Smooth muscle cell (in vitro differentiated cells): ENCODE measurements around the gene AXIN1. TPM values are rescaled to one million over a fixed set of nuclear protein-coding genes. Genes with fewer than 3 reads are reported as not detected.
"Not testable (repeated sequence)": the region's sequence is repeated elsewhere in the genome, so short reads cannot be mapped to it uniquely, and the experiment has no call there.

Experiments
- DNase-seq: peaks from one replicate; lab custom pipeline; 2025; ENCODE audit not compliant: unreplicated experiment; lab: John Stamatoyannopoulos, UW
- H2AFZ ChIP-seq: fragments of 200-600 bp; sonication (generic); 2 replicates; pipeline ENCODE4 v1.6.0; 2016; ENCODE audit warnings: antibody characterized with exemption, low read depth, mild to moderate bottlenecking
- H3F3A ChIP-seq: fragments of 200-600 bp; sonication (generic); 2 replicates; pipeline ENCODE4 v1.6.0; 2017; ENCODE audit warnings: antibody characterized with exemption, low read depth
- H3K27ac ChIP-seq: fragments of 200-600 bp; sonication (generic); 2 replicates; pipeline ENCODE4 v1.5.1; 2016; ENCODE audit warnings: low read depth, mild to moderate bottlenecking
- H3K27me3 ChIP-seq: fragments of 200-600 bp; sonication (generic); 2 replicates; pipeline ENCODE4 v1.6.1; 2016; ENCODE audit warnings: low read depth, mild to moderate bottlenecking
- H3K36me3 ChIP-seq: fragments of 200-600 bp; sonication (generic); 2 replicates; pipeline ENCODE4 v1.5.1; 2016; ENCODE audit warnings: low read depth
- H3K4me1 ChIP-seq: fragments of 200-600 bp; sonication (generic); 2 replicates; pipeline ENCODE4 v1.5.1; 2016; ENCODE audit warnings: low read depth
- H3K4me2 ChIP-seq: fragments of 200-600 bp; sonication (generic); 2 replicates; pipeline ENCODE4 v1.6.0; 2016; ENCODE audit warnings: mild to moderate bottlenecking
- H3K4me3 ChIP-seq: fragments of 200-600 bp; sonication (generic); 2 replicates; pipeline ENCODE4 v1.5.1; 2016; ENCODE audit warnings: mild to moderate bottlenecking
- H3K79me2 ChIP-seq: fragments of 200-600 bp; sonication (generic); 2 replicates; pipeline ENCODE4 v1.6.0; 2016; ENCODE audit warnings: low read depth, mild to moderate bottlenecking
- H3K9ac ChIP-seq: fragments of 200-600 bp; sonication (generic); 2 replicates; pipeline ENCODE4 v1.6.0; 2016; ENCODE audit warnings: low read depth
- H3K9me3 ChIP-seq: fragments of 200-600 bp; sonication (generic); replicated peaks from 2 replicates; pipeline ENCODE4 v1.5.1; 2016; ENCODE audit warnings: low read depth
- H4K20me1 ChIP-seq: fragments of 200-600 bp; sonication (generic); 2 replicates; pipeline ENCODE4 v1.6.0; 2016; ENCODE audit warnings: low read depth
- WGBS: methylation state at CpG from one replicate; pipeline ENCODE4 v1.1.7; 2016; ENCODE audit warnings: low lambda C conversion rate; 5-methylcytosine and 5-hydroxymethylcytosine counted together
- polyA plus RNA-seq: library from polyadenylated mRNA; unstranded; fragments of >200 nt; fragmentation: Nextera tagmentation; extraction: Ambion mirVana; gene quantifications from 2 replicates; pipeline ENCODE4 v1.2.1, GENCODE V29; 2016
- total RNA-seq: library from RNA; depleted of rRNA; stranded (reverse); fragments of >200 nt; gene quantifications from 2 replicates; pipeline ENCODE4 v1.2.3, GENCODE V29; 2014
- TF ChIP-seq, protein P1 (sequence below): fragments of 200-600 bp; sonication (generic); IDR thresholded peaks from 2 replicates; pipeline ENCODE4 v1.5.1; 2017; ENCODE audit warnings: borderline replicate concordance, mild to moderate bottlenecking, antibody characterized with exemption; ENCODE audit not compliant: insufficient read depth, poor library complexity, severe bottlenecking

AXIN1 gene
- total and polyA plus RNA-seq, 2 experiments from 2014 or later: 13.0 to 15.0 TPM

DNA sequence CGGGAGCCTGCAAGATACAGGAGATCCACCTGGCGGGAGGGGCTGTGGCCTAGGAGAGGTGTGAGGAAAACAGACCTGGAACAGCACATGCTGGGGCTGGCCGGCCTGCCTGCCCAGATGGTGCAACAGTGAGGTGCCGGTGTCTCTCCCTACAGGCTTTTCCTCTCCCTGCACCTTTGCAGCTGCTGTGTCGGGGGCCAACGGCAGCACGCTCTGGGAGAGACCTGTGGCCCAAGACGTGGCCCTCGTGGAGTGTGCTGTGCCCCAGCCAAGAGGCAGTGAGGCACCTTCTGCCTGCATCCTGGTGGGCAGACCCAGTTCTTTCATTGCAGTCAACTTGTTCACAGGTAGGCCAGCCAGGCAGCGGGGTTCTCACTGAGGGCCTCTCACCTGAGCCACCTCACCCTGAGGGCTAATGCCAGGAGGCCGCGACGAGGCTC, 92.7 kb downstream of the AXIN1 start:
- H3K27ac ChIP-seq: no peak overlapping the region
- TF ChIP-seq, protein P1, sequence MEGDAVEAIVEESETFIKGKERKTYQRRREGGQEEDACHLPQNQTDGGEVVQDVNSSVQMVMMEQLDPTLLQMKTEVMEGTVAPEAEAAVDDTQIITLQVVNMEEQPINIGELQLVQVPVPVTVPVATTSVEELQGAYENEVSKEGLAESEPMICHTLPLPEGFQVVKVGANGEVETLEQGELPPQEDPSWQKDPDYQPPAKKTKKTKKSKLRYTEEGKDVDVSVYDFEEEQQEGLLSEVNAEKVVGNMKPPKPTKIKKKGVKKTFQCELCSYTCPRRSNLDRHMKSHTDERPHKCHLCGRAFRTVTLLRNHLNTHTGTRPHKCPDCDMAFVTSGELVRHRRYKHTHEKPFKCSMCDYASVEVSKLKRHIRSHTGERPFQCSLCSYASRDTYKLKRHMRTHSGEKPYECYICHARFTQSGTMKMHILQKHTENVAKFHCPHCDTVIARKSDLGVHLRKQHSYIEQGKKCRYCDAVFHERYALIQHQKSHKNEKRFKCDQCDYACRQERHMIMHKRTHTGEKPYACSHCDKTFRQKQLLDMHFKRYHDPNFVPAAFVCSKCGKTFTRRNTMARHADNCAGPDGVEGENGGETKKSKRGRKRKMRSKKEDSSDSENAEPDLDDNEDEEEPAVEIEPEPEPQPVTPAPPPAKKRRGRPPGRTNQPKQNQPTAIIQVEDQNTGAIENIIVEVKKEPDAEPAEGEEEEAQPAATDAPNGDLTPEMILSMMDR: no peak
- H3K9ac ChIP-seq: no peak overlapping the region
- H3K4me2 ChIP-seq: no peak overlapping the region
- H3K27me3 ChIP-seq: no peaks in the 10 kb centered on the region
- H2AFZ ChIP-seq: no peak overlapping the region
- H3K9me3 ChIP-seq: no peaks in the 10 kb centered on the region
- DNase-seq: no peak
- H3K36me3 ChIP-seq: no peaks in the 10 kb centered on the region
- no peak overlapping the region for H3K4me3 ChIP-seq
- no peaks in the 10 kb centered on the region for H4K20me1 ChIP-seq
- 97% methylated on average over 11 of the region's 13 CpGs for WGBS
- no peaks in the 10 kb centered on the region for H3F3A ChIP-seq
- no peaks in the 10 kb centered on the region for H3K4me1 ChIP-seq
- no peaks in the 10 kb centered on the region for H3K79me2 ChIP-seq

DNA sequence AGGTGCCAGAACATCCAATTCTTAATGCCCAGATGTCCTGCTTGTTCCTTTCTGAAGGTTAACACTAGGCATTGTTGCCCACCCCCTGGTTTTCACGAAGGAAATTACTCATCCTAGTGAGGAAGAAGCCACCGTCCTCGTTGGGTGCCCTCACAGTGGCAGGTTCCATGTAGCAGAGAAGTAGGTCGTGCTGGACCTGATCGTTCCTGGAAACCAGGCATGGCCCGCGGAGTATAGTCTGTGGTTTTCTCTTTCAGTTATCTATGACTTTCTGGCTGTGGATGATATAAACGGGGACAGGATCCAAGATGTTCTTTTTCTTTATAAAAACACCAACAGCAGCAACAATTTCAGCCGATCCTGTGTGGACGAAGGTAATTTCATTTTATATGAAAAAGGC, 93.3 kb downstream of the AXIN1 start:
- 96% methylated on average over 10 of the region's 10 CpGs for WGBS
- Histone ChIP-seq H3K27ac (no peak overlapping the region), H3K9me3 (no peaks in the 10 kb centered on the region), H3K4me2 (no peak overlapping the region), H3K4me1 (no peaks in the 10 kb centered on the region), H3K27me3 (no peaks in the 10 kb centered on the region), H3K9ac (no peak overlapping the region), H3F3A (no peaks in the 10 kb centered on the region), H2AFZ (no peak overlapping the region), H3K4me3 (no peak overlapping the region), H4K20me1 (no peaks in the 10 kb centered on the region), H3K36me3 (no peaks in the 10 kb centered on the region), H3K79me2 (no peaks in the 10 kb centered on the region)
- no peak for DNase-seq
- TF ChIP-seq, protein P1: no peak

DNA sequence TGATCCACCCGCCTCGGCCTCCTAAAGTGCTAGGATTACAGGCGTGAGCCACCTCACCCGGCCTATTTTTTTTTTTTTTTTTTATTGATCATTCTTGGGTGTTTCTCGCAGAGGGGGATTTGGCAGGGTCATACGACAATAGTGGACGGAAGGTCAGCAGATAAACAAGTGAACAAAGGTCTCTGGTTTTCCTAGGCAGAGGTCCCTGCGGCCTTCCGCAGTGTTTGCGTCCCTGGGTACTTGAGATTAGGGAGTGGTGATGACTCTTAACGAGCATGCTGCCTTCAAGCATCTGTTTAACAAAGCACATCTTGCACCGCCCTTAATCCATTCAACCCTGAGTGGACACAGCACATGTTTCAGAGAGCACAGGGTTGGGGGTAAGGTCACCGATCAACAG, 94.4 kb downstream of the AXIN1 start:
- DNase-seq, H3K4me2 ChIP-seq, H3K79me2 ChIP-seq, H3K4me1 ChIP-seq, H3K9ac ChIP-seq, H3K9me3 ChIP-seq, H3K27me3 ChIP-seq, H3K36me3 ChIP-seq, H4K20me1 ChIP-seq, H3K4me3 ChIP-seq, H2AFZ ChIP-seq, H3F3A ChIP-seq, H3K27ac ChIP-seq: not testable (repeated sequence)
- 95% methylated on average over 11 of the region's 13 CpGs for WGBS

DNA sequence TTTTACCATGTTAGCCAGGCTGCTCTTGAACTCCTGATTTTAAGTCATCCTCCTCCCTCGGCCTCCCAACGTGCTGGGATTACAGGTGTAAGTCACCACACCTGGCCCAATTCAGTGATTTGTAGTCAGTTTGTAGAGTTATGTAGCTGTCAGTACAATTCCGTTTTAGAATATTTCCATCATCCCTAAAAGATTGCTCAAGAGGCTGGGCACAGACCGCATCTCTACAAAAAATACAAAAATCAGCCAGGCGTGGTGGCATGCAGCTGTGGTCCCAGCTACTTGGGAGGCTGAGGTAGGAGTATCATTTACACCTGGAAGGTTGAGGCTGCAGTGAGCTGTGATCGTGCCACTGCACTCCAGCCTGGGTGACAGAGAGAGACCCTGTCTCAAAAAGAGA, 97.3 kb downstream of the AXIN1 start:
- Histone ChIP-seq H3K4me1 (no peaks in the 10 kb centered on the region), H3K9ac (no peak overlapping the region), H3F3A (no peaks in the 10 kb centered on the region), H3K27ac (no peak overlapping the region), H4K20me1 (no peaks in the 10 kb centered on the region), H3K4me2 (no peak overlapping the region), H2AFZ (no peak overlapping the region), H3K36me3 (no peaks in the 10 kb centered on the region), H3K4me3 (no peak overlapping the region), H3K9me3 (no peaks in the 10 kb centered on the region), H3K27me3 (no peaks in the 10 kb centered on the region), H3K79me2 (no peaks in the 10 kb centered on the region)
- TF ChIP-seq, protein P1: no peak
- 98% methylated on average over 6 of the region's 6 CpGs for WGBS
- no peak for DNase-seq
